Ectodermal cell (in vitro differentiated cells): Measurements from ENCODE around the gene EPB41L2.
"Not testable (repeated sequence)": the region's sequence is repeated elsewhere in the genome, so short reads cannot be mapped to it uniquely, and the experiment has no call there.

Source experiments
- H3K27ac ChIP-seq: 2 replicates; pipeline ENCODE4 v1.7.0; 2013; ENCODE audit warnings: mild to moderate bottlenecking, low read depth, low read length; ENCODE audit not compliant: insufficient read depth, poor library complexity, severe bottlenecking
- H3K27me3 ChIP-seq: 2 replicates; pipeline ENCODE4 v1.7.0; 2013; ENCODE audit warnings: mild to moderate bottlenecking, low read length; ENCODE audit not compliant: insufficient read depth, control insufficient read depth, poor library complexity, severe bottlenecking
- H3K36me3 ChIP-seq: one replicate; pipeline ENCODE4 v1.7.0; 2013; ENCODE audit warnings: low read length; ENCODE audit not compliant: control insufficient read depth, insufficient read depth
- H3K4me1 ChIP-seq: one replicate; pipeline ENCODE4 v1.7.0; 2013; ENCODE audit warnings: low read length; ENCODE audit not compliant: control insufficient read depth, insufficient read depth
- H3K4me3 ChIP-seq: 2 replicates; pipeline ENCODE4 v1.7.0; 2013; ENCODE audit warnings: low read depth, low read length, control low read depth; ENCODE audit not compliant: insufficient read depth
- H3K9me3 ChIP-seq: 2 replicates; pipeline ENCODE4 v1.7.0; 2013; ENCODE audit warnings: mild to moderate bottlenecking, low read length, moderate library complexity; ENCODE audit not compliant: control insufficient read depth
- WGBS, 2 experiments: methylation state at CpG; one replicate each; pipeline ENCODE4 v1.1.7; 2013; ENCODE audit warnings: missing lambda C conversion rate in 2 of 2; 5-methylcytosine and 5-hydroxymethylcytosine counted together

EPB41L2 gene

DNA sequence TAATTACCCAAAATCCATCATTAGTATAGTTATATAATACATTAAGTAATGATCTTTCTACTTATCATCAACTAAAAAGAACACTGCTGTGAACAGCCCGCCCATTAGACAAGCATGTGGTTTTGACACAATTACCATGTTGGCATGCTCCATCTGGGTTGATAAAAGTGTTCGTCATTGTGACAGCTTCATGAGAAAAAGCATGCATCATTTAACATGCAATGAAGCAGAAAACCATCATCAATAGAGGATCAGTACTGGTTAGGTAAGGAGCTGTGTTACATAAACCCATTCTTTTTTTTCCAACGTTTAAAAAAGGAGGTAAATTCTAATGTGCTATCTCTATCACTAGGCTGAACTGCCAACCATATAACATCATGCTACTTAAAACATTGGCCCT lies 101.9 kb downstream of the EPB41L2 start:
- Histone ChIP-seq H3K27ac (no peak overlapping the region), H3K9me3 (no peaks in the 10 kb centered on the region), H3K4me1 (no peaks in the 10 kb centered on the region), H3K4me3 (no peak overlapping the region), H3K36me3 (no peaks in the 10 kb centered on the region), H3K27me3 (no peaks in the 10 kb centered on the region)
- 93 to 96% methylated on average over 3 of the region's 3 CpGs for WGBS, 2 experiments

GRCh38 chr6:130959951-130960350 lies 103.1 kb downstream of the EPB41L2 start:
- Histone ChIP-seq H3K4me1 (no peaks in the 10 kb centered on the region), H3K9me3 (no peaks in the 10 kb centered on the region), H3K27me3 (no peaks in the 10 kb centered on the region), H3K4me3 (no peak overlapping the region), H3K36me3 (no peaks in the 10 kb centered on the region), H3K27ac (no peak overlapping the region)
- WGBS, 2 experiments, result 86 to 100% methylated on average over 1 of the region's 1 CpG

- Histone ChIP-seq H3K9me3 (no peaks in the 10 kb centered on the region), H3K27ac (no peak overlapping the region)
- WGBS, 2 experiments, result 93% methylated on average over 1 to 2 of the region's 2 CpGs
Measured at GRCh38 chr6:130958468-130958867, 104.6 kb downstream of the EPB41L2 start.

GRCh38 chr6:130955755-130956154 lies 107.3 kb downstream of the EPB41L2 start:
- Histone ChIP-seq H3K27me3 (no peaks in the 10 kb centered on the region), H3K9me3 (no peaks in the 10 kb centered on the region), H3K36me3 (no peaks in the 10 kb centered on the region), H3K4me3 (no peak overlapping the region), H3K27ac (no peak overlapping the region), H3K4me1 (no peaks in the 10 kb centered on the region)
- 91 to 94% methylated on average over 2 of the region's 2 CpGs for WGBS, 2 experiments

More at GRCh38 chr6:130958468-130958867, 104.6 kb downstream of the EPB41L2 start:
- H3K27me3 ChIP-seq, result no peaks in the 10 kb centered on the region
- no peaks in the 10 kb centered on the region for H3K36me3 ChIP-seq
- H3K4me1 ChIP-seq, result no peaks in the 10 kb centered on the region
- H3K4me3 ChIP-seq, result no peak overlapping the region

DNA sequence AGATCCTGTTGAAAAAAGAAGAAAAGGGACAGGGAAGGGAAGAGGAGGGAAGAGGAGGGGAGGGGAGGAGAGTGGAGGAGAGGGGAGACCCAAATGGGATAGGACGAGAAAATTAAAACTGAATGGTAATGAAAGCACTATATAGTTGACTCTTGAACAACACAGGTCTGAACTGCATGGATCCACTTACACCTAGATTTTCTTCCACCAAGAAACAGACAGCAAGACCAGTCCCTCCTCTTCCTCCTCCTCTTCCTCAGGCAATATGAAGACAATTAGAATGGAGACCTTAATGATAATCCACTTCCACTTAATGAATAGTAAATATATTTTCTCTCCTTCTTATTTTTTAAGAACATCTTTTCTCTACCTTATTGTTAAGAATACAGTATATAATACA lies 113.5 kb downstream of the EPB41L2 start:
- 90 to 91% methylated on average over 1 of the region's 1 CpG for WGBS, 2 experiments
- no peaks in the 10 kb centered on the region for H3K36me3 ChIP-seq
- H3K27me3 ChIP-seq, result no peaks in the 10 kb centered on the region
- H3K27ac ChIP-seq, result no peak overlapping the region
- no peaks in the 10 kb centered on the region for H3K9me3 ChIP-seq
- no peak overlapping the region for H3K4me3 ChIP-seq
- no peaks in the 10 kb centered on the region for H3K4me1 ChIP-seq

DNA sequence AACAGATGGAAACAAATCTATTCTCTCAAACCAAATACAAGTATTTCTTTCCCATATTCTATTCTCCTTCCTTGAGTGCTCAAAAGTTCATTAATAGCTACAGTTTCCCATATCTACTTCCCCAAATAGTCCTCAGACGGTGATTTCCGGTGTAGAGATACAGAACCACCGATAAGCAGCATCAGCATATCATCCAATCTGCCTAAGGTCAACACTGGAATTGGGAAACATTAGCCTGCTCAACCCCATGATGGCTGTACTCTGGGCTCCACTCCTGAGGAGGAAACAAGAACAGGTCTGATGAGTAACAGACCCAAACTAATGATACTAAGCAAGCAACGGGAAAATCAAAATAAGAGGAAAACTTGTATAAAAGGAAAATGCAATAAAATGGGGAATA lies 115.6 kb downstream of the EPB41L2 start:
- H3K9me3 ChIP-seq, result no peaks in the 10 kb centered on the region
- H3K36me3 ChIP-seq, result no peaks in the 10 kb centered on the region
- WGBS, 2 experiments, result 98 to 99% methylated on average over 3 to 4 of the region's 4 CpGs
- no peaks in the 10 kb centered on the region for H3K4me1 ChIP-seq
- no peaks in the 10 kb centered on the region for H3K27me3 ChIP-seq
- no peak overlapping the region for H3K4me3 ChIP-seq
- H3K27ac ChIP-seq, result no peak overlapping the region

- H3K4me3 ChIP-seq, result no peak overlapping the region
- no peaks in the 10 kb centered on the region for H3K4me1 ChIP-seq
- 91 to 100% methylated on average over 1 of the region's 2 CpGs for WGBS, 2 experiments
- H3K27ac ChIP-seq, result no peak overlapping the region
- H3K9me3 ChIP-seq, result no peaks in the 10 kb centered on the region
- H3K36me3 ChIP-seq, result no peaks in the 10 kb centered on the region
- H3K27me3 ChIP-seq, result no peaks in the 10 kb centered on the region
Measured at GRCh38 chr6:130946076-130946475, 117.0 kb downstream of the EPB41L2 start.

DNA sequence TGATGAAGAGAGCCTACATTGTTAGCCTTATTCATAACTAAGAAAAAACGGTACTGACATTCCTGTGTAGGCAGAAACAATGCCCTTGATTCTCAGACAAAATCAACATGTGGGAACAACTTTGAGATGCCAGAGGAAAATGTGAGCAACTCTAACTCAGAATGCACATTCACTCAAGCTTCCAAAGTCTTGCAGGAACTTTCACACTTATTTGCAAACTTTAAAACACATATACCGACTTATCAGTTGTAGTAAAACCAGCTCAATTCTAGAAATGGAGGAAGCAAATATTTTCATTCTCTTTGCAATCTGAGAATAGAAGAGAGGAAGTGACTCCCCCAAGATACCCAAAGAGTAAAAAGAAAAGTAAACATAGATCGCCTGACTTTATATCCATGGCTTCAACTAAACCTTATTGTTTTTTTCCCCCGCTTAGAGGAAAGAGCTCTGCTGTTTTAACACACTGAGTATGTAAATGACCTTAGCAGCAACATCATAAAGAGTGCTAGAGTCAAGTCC lies 117.6 kb downstream of the EPB41L2 start:
- H3K27ac ChIP-seq, result no peak overlapping the region
- H3K4me1 ChIP-seq, result no peaks in the 10 kb centered on the region
- no peak overlapping the region for H3K4me3 ChIP-seq
- 66 to 74% methylated on average over 4 of the region's 4 CpGs for WGBS, 2 experiments
- no peaks in the 10 kb centered on the region for H3K9me3 ChIP-seq
- no peaks in the 10 kb centered on the region for H3K36me3 ChIP-seq
- H3K27me3 ChIP-seq, result no peaks in the 10 kb centered on the region

GRCh38 chr6:130944486-130944885 lies 118.6 kb downstream of the EPB41L2 start:
- Histone ChIP-seq H3K9me3 (no peaks in the 10 kb centered on the region), H3K36me3 (no peaks in the 10 kb centered on the region), H3K4me1 (no peaks in the 10 kb centered on the region), H3K27me3 (no peaks in the 10 kb centered on the region), H3K27ac (no peak overlapping the region), H3K4me3 (no peak overlapping the region)
- WGBS, 2 experiments, result 70 to 77% methylated on average over 2 of the region's 2 CpGs

- H3K36me3 ChIP-seq, result no peaks in the 10 kb centered on the region
- no peak overlapping the region for H3K4me3 ChIP-seq
- WGBS, 2 experiments, result 35 to 36% methylated on average over 2 of the region's 4 CpGs
- no peaks in the 10 kb centered on the region for H3K9me3 ChIP-seq
- H3K27ac ChIP-seq, result no peak overlapping the region
- no peaks in the 10 kb centered on the region for H3K4me1 ChIP-seq
- no peaks in the 10 kb centered on the region for H3K27me3 ChIP-seq
Measured at GRCh38 chr6:130943738-130944137, 119.3 kb downstream of the EPB41L2 start.

DNA sequence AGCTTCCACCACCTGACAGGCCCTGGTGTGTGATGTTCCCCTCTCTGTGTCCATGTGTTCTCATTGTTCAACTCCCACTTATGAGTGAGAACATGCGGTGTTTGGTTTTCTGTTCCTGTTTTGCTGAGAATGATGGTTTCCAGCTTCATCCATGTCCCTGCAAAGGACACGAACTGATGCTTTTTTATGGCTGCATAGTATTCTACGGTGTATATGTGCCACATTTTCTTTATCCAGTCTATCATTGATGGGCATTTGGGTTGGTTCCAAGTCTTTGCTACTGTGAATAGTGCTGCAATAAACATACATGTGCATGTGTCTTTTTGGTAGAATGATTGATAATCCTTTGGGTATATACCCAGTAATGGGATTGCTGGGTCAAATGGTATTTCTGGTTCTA lies 120.3 kb downstream of the EPB41L2 start:
- H3K4me1 ChIP-seq, H3K27ac ChIP-seq, H3K9me3 ChIP-seq, H3K36me3 ChIP-seq, H3K4me3 ChIP-seq, H3K27me3 ChIP-seq: not testable (repeated sequence)
- WGBS, 2 experiments, result 91 to 94% methylated on average over 2 to 3 of the region's 3 CpGs
